ENCODE results near the gene TTBK2. TPM values are rescaled to one million over a fixed set of nuclear protein-coding genes. Genes with fewer than 3 reads are reported as not detected.

TTBK2 gene
- polyA plus RNA-seq, 1 donor from 2014 or later = 15.2 TPM

GRCh38 chr15:42733027-42733426 is 187.6 kb downstream of the TTBK2 start:
- H3K9me3 ChIP-seq (ENCODE audit: low read length) = no peaks in the 10 kb centered on the region
- no peaks in the 10 kb centered on the region for H3K27me3 ChIP-seq (ENCODE audit: insufficient read depth, low read depth, low read length)
- H3F3A ChIP-seq (ENCODE audit: insufficient read depth, low read length, poor library complexity, severe bottlenecking) = no peaks in the 10 kb centered on the region
- H2AFZ ChIP-seq (ENCODE audit: low read depth, low read length) = no peak overlapping the region
- H4K20me1 ChIP-seq (ENCODE audit: insufficient read depth) = no peaks in the 10 kb centered on the region
- H3K36me3 ChIP-seq (ENCODE audit: insufficient read depth, low read length) = no peaks in the 10 kb centered on the region
- H3K9me2 ChIP-seq (ENCODE audit: insufficient read depth, low read length) = no peaks in the 10 kb centered on the region
- no peak overlapping the region for H3K4me3 ChIP-seq (ENCODE audit: low read length)
- H3K9ac ChIP-seq (ENCODE audit: low read length) = no peak overlapping the region
- TF ChIP-seq EZH2 (IDR thresholded peaks at IDR 0.05; ENCODE audit: borderline replicate concordance, insufficient read depth, low read length, poor library complexity, severe bottlenecking) (no peak), TAF1 (IDR thresholded peaks at IDR 0.05; ENCODE audit: low read depth) (no peak), EP300 (conservative IDR thresholded peaks at IDR 0.05; ENCODE audit: poor library complexity, severe bottlenecking) (no peak), RAD21 (conservative IDR thresholded peaks at IDR 0.05) (no peak), MXI1 (conservative IDR thresholded peaks at IDR 0.05; ENCODE audit: poor library complexity, severe bottlenecking) (no peak), REST (IDR thresholded peaks at IDR 0.05; ENCODE audit: borderline replicate concordance) (no peak)
- TF ChIP-seq, protein P1, sequence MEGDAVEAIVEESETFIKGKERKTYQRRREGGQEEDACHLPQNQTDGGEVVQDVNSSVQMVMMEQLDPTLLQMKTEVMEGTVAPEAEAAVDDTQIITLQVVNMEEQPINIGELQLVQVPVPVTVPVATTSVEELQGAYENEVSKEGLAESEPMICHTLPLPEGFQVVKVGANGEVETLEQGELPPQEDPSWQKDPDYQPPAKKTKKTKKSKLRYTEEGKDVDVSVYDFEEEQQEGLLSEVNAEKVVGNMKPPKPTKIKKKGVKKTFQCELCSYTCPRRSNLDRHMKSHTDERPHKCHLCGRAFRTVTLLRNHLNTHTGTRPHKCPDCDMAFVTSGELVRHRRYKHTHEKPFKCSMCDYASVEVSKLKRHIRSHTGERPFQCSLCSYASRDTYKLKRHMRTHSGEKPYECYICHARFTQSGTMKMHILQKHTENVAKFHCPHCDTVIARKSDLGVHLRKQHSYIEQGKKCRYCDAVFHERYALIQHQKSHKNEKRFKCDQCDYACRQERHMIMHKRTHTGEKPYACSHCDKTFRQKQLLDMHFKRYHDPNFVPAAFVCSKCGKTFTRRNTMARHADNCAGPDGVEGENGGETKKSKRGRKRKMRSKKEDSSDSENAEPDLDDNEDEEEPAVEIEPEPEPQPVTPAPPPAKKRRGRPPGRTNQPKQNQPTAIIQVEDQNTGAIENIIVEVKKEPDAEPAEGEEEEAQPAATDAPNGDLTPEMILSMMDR (IDR thresholded peaks at IDR 0.05; ENCODE audit: poor library complexity, severe bottlenecking) = no peak
- H3K27ac ChIP-seq (ENCODE audit: low read length) = no peak overlapping the region
- peaks cover 8% of the 10 kb centered on the region for H3K79me2 ChIP-seq (replicated peaks; ENCODE audit: insufficient read depth, low read length)
- no peak overlapping the region for H3K4me2 ChIP-seq (ENCODE audit: low read length)

DNA sequence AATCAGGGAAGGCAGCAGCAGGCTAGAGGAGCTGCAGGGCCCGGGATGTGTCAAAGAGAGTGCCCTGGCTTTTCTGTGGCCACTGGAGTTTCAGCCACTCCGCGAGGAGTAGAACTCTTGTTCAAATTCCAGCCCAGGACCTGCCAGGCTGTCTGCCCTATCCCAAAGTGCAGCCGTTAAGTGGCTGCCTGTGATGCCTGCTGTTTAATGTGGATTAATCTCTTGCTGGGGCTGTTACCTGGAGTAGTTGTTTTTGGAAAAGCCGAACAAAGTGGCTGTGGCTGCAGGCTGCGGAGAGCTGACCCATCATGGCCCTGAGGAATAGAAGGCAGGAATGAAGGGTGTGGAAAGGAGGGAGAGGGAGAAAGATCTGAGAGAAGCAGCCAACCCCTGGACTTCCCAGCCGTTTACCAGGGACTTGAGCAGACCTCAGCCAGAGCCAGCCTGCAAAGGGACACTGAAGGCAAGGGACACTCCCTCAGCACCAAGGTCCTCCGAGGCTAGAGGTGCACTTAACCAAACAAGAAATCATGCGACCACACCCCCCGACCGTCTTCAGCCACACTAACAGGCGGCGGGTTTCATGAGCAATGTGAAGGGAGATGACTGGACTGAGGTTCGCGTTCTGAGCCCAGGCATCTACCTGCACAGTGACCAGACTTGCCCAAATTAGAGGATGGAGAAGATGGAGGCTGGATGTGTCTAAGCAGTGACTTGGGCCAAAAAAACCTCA is 188.3 kb downstream of the TTBK2 start:
- Histone ChIP-seq H3K4me2 (ENCODE audit: low read length) (no peak overlapping the region), H3F3A (ENCODE audit: insufficient read depth, low read length, poor library complexity, severe bottlenecking) (no peaks in the 10 kb centered on the region), H3K36me3 (ENCODE audit: insufficient read depth, low read length) (no peaks in the 10 kb centered on the region), H2AFZ (ENCODE audit: low read depth, low read length) (no peak overlapping the region), H3K27ac (ENCODE audit: low read length) (no peak overlapping the region), H3K9me3 (ENCODE audit: low read length) (no peaks in the 10 kb centered on the region), H4K20me1 (ENCODE audit: insufficient read depth) (no peaks in the 10 kb centered on the region), H3K9me2 (ENCODE audit: insufficient read depth, low read length) (no peaks in the 10 kb centered on the region), H3K27me3 (ENCODE audit: insufficient read depth, low read depth, low read length) (no peaks in the 10 kb centered on the region), H3K9ac (ENCODE audit: low read length) (no peak overlapping the region), H3K79me2 (replicated peaks; ENCODE audit: insufficient read depth, low read length) (peaks cover 6% of the 10 kb centered on the region), H3K4me3 (ENCODE audit: low read length) (no peak overlapping the region)
- TF ChIP-seq MXI1 (conservative IDR thresholded peaks at IDR 0.05; ENCODE audit: poor library complexity, severe bottlenecking) = no peak
- TF ChIP-seq, protein P1 (IDR thresholded peaks at IDR 0.05; ENCODE audit: poor library complexity, severe bottlenecking) = no peak
- TF ChIP-seq SMC3 (conservative IDR thresholded peaks at IDR 0.05; ENCODE audit: poor library complexity) = no peak
- no peak for TF ChIP-seq EZH2 (IDR thresholded peaks at IDR 0.05; ENCODE audit: borderline replicate concordance, insufficient read depth, low read length, poor library complexity, severe bottlenecking)
- TF ChIP-seq RAD21 (conservative IDR thresholded peaks at IDR 0.05) = no peak
- TF ChIP-seq POLR2AphosphoS5 (IDR thresholded peaks at IDR 0.05) = no peak
- TF ChIP-seq EP300 (conservative IDR thresholded peaks at IDR 0.05; ENCODE audit: poor library complexity, severe bottlenecking) = no peak
- TF ChIP-seq TAF1 (IDR thresholded peaks at IDR 0.05; ENCODE audit: low read depth) = no peak
- no peak for TF ChIP-seq REST (IDR thresholded peaks at IDR 0.05; ENCODE audit: borderline replicate concordance)
